HepG2 (cell line): ENCODE results near the gene UTP11. TPM values are rescaled to one million over a fixed set of nuclear protein-coding genes. Genes with fewer than 3 reads are reported as not detected.
A peak's percentile ranks its signal among the peaks of the same experiment; 100 is the strongest.

Experiments used
- ATF3 ChIP-seq: sonication (generic); formaldehyde crosslinking; IDR thresholded peaks from 2 replicates; pipeline ENCODE4 v1.4.0; 2020; ENCODE audit warnings: missing genetic modification reagents
- ATF7-NPFF ChIP-seq: sonication (generic); formaldehyde crosslinking; IDR thresholded peaks from 2 replicates; pipeline ENCODE4 v1.8.1; 2023; ENCODE audit warnings: mild to moderate bottlenecking, low read depth, missing genetic modification reagents, moderate library complexity
- HIVEP1 ChIP-seq: sonication (generic); formaldehyde crosslinking; IDR thresholded peaks from 2 replicates; pipeline ENCODE4 v1.4.0; 2020; ENCODE audit warnings: mild to moderate bottlenecking, missing genetic modification reagents
- HNF4G ChIP-seq, 2 experiments: sonication (generic) in 1 of 2; formaldehyde crosslinking in 1 of 2; IDR thresholded peaks; 2 replicates each; pipeline versions ENCODE4 v1.4.0 to v1.6.1; 2011 to 2020; ENCODE audit warnings: borderline replicate concordance in 2 of 2, low read depth in 2 of 2, mild to moderate bottlenecking in 2 of 2, low read length in 1 of 2, missing genetic modification reagents in 1 of 2, moderate library complexity in 1 of 2
- NFATC3 ChIP-seq: sonication (generic); formaldehyde crosslinking; IDR thresholded peaks from 2 replicates; pipeline ENCODE4 v1.5.1; 2020; ENCODE audit warnings: mild to moderate bottlenecking, missing genetic modification reagents
- POLR2AphosphoS2 ChIP-seq: IDR thresholded peaks from 2 replicates; pipeline ENCODE4 v1.6.1; 2011; ENCODE audit warnings: low read depth, low read length, improper control_type of control experiment
- REL ChIP-seq: sonication (generic); formaldehyde crosslinking; conservative IDR thresholded peaks from 2 replicates; pipeline ENCODE4 v1.8.0; 2022; ENCODE audit warnings: mild to moderate bottlenecking, missing genetic modification reagents, moderate library complexity
- SMAD9 ChIP-seq: sonication (generic); formaldehyde crosslinking; IDR thresholded peaks from 2 replicates; pipeline ENCODE4 v1.5.1; 2020; ENCODE audit warnings: mild to moderate bottlenecking, missing genetic modification reagents
- SMARCE1 ChIP-seq: fragments of 450-650 bp; IDR thresholded peaks from 2 replicates; pipeline ENCODE4 v1.6.1; 2017; ENCODE audit warnings: borderline replicate concordance
- SUZ12 ChIP-seq: fragments of 150-350 bp; IDR thresholded peaks from 2 replicates; pipeline ENCODE4 v1.6.1; 2014; ENCODE audit warnings: low read depth, low read length
- TBX2 ChIP-seq: sonication (generic); formaldehyde crosslinking; IDR thresholded peaks from 2 replicates; pipeline ENCODE4 v1.5.0; 2020; ENCODE audit warnings: missing genetic modification reagents, mild to moderate bottlenecking, borderline replicate concordance
- ZFP36 ChIP-seq: fragments of 150-350 bp; IDR thresholded peaks from 2 replicates; pipeline ENCODE4 v1.6.1; 2018; ENCODE audit warnings: borderline replicate concordance, low read length, low read depth; ENCODE audit not compliant: partially characterized antibody
- ZFYVE20 ChIP-seq: sonication (generic); formaldehyde crosslinking; IDR thresholded peaks from 2 replicates; pipeline ENCODE4 v1.8.0; 2023; ENCODE audit warnings: low read depth, mild to moderate bottlenecking, moderate library complexity, missing genetic modification reagents, borderline replicate concordance
- ZNF18 ChIP-seq: sonication (generic); formaldehyde crosslinking; IDR thresholded peaks from 2 replicates; pipeline ENCODE4 v1.8.0; 2022; ENCODE audit warnings: mild to moderate bottlenecking, missing genetic modification reagents; ENCODE audit not compliant: insufficient replicate concordance
- ZNF615 ChIP-seq: sonication (generic); formaldehyde crosslinking; IDR thresholded peaks from 2 replicates; pipeline ENCODE4 v1.5.0; 2020; ENCODE audit warnings: mild to moderate bottlenecking, missing genetic modification reagents, borderline replicate concordance
- ZXDC ChIP-seq: sonication (generic); formaldehyde crosslinking; IDR thresholded peaks from 2 replicates; pipeline ENCODE4 v1.5.0; 2020; ENCODE audit warnings: mild to moderate bottlenecking, missing genetic modification reagents
- polyA plus RNA-seq, 8 experiments: library from polyadenylated mRNA; depleted of rRNA in 3 of 8; stranded (reverse) in 7 of 8; unstranded in 1 of 8; fragments of >200 nt; fragmentation: Illumina TruSeq in 4 of 8; extraction: Trizol in 4 of 8; gene quantifications; 2 replicates each; pipeline versions ENCODE4 v1.2.1 to v1.2.3, GENCODE V29; 2011 to 2016; ENCODE audit warnings: low read depth in 4 of 8, missing spikeins in 1 of 8, mixed read lengths in 1 of 8; ENCODE audit not compliant: insufficient read depth in 1 of 8
- total RNA-seq, 5 experiments: library from RNA; depleted of rRNA; stranded (reverse); fragments of >200 nt; fragmentation: Illumina TruSeq; extraction: Trizol; gene quantifications; 2 replicates each; pipeline ENCODE4 v1.2.3, GENCODE V29; 2016; ENCODE audit warnings: low read depth in 1 of 5
- TF ChIP-seq, protein P1 (sequence below): IDR thresholded peaks from 2 replicates; pipeline ENCODE4 v1.6.1; 2012; ENCODE audit warnings: low read length, improper control_type of control experiment
- TF ChIP-seq, protein P2 (sequence below): sonication (generic); formaldehyde crosslinking; IDR thresholded peaks from 2 replicates; pipeline ENCODE4 v1.4.0; 2020; ENCODE audit warnings: mild to moderate bottlenecking, missing genetic modification reagents

UTP11 gene
- total and polyA plus RNA-seq, 2 of the 13 experiments (the other 11 are each of a cell fraction or from before 2014, with no cell fraction given), result 13.5 to 44.8 TPM

DNA sequence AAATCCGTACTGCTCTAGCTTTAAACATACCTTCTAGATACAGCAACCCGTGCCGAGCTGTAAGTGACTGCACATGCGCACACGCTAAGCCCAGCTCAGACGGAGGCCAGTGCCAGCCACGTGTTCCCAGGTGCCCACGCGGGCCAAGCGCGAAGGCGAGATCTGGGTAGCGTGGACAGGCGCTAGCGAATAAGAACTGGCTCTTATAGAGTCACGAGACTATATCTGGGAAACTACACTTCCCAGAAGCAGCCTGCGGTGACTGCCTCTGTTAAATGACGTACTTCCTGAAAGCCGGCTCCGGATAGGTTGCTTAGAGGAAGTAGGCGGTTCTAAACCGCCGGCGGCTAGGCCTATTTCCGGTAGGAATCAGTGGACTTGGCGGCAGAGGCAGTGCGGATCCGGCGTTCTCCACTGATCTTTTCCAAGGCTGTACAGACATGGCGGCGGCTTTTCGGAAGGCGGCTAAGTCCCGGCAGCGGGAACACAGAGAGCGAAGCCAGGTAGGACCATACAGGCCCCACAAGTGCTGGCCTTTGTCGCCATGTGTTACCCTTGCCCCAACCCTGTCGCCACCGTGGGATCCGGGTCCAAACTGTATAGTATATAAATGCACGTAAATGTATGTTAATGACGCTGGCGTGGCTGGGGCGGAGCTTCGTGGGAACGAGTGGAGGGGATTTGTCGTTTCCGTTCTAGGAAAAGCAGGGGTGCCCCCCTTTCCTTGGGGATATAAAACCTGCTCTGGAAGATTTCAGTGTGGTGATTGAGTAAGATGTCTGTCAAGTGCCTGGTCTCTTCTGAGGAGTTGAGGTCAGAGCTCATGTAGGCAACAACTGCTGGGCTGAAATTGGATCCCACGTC, at the start of gene UTP11 (continued):
- TF ChIP-seq ZXDC (CRISPR knock-in tag) (peak; percentile 89), REL (CRISPR knock-in tag) (peak; percentile 78; the same call in 1 of the 2 replicates), ATF3 (CRISPR knock-in tag) (peak; percentile 45; the same call in 1 of the 2 replicates), ZNF615 (no peak), ZNF18 (CRISPR knock-in tag) (peak; percentile 88), ZFP36 (no peak), SMARCE1 (no peak), ATF7-NPFF (CRISPR knock-in tag) (peak; percentile 96), ZFYVE20 (peak; percentile 98), SUZ12 (peak; percentile 69), SMAD9 (CRISPR knock-in tag) (peak; percentile 98), NFATC3 (CRISPR knock-in tag) (peak; percentile 86; the same call in 1 of the 2 replicates), HNF4G (IDR thresholded peaks at IDR 0.05; ENCODE audit: borderline replicate concordance, low read depth, low read length) (no peak), HNF4G (CRISPR knock-in tag; IDR thresholded peaks at IDR 0.05; ENCODE audit: borderline replicate concordance, low read depth) (0 out of 2 replicates have a peak, but pooled peaks have one; percentile 63), TBX2 (CRISPR knock-in tag) (peak; percentile 78; the same call in 1 of the 2 replicates), POLR2AphosphoS2 (no peak), HIVEP1 (CRISPR knock-in tag) (peak; percentile 90)
- TF ChIP-seq, protein P1, sequence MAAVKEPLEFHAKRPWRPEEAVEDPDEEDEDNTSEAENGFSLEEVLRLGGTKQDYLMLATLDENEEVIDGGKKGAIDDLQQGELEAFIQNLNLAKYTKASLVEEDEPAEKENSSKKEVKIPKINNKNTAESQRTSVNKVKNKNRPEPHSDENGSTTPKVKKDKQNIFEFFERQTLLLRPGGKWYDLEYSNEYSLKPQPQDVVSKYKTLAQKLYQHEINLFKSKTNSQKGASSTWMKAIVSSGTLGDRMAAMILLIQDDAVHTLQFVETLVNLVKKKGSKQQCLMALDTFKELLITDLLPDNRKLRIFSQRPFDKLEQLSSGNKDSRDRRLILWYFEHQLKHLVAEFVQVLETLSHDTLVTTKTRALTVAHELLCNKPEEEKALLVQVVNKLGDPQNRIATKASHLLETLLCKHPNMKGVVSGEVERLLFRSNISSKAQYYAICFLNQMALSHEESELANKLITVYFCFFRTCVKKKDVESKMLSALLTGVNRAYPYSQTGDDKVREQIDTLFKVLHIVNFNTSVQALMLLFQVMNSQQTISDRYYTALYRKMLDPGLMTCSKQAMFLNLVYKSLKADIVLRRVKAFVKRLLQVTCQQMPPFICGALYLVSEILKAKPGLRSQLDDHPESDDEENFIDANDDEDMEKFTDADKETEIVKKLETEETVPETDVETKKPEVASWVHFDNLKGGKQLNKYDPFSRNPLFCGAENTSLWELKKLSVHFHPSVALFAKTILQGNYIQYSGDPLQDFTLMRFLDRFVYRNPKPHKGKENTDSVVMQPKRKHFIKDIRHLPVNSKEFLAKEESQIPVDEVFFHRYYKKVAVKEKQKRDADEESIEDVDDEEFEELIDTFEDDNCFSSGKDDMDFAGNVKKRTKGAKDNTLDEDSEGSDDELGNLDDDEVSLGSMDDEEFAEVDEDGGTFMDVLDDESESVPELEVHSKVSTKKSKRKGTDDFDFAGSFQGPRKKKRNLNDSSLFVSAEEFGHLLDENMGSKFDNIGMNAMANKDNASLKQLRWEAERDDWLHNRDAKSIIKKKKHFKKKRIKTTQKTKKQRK, result no peak
- TF ChIP-seq, protein P2, sequence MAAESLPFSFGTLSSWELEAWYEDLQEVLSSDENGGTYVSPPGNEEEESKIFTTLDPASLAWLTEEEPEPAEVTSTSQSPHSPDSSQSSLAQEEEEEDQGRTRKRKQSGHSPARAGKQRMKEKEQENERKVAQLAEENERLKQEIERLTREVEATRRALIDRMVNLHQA (CRISPR knock-in tag), result no peak
